ENCODE results near the gene CD44.

The CD44 gene

DNA sequence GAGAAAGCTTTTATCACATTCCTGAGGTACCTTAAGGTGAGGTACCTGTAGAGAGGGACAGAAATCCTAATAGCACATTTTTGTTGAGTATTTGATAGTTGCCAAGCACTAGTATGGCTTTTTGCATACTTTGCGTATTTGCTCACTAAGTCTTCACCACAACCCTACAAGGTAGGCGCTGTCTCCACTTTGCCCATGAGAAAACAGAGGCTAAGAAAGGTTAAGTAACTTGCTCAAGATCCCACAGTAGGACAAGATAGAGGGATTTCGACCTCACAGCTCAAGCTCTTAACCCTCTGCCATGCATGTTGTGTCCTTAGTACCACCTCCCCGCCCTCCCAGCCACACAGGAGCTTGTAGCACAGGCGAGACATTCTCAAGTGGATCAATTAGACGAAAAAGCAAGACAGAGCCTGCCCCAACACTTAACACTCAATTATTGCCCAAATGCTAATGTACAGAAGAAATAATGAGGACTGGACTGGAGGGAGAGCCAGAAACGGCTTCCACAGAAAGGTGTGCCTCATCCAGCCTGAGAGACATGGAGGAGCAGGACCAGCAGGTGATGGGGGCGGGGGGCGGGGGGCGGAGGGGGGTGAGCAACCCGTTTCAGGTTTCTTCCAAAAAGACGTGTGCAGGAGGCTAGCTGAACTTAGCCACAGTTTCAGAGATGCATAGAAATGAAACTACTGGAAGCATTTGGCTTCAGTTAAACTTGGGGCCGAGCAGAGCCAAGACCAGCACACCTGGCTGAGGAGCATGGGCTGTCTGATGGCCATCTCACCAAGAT is 26.7 kb upstream of the CD44 start:
- no peak for DNase-seq (ENCODE audit: low read depth, low spot score)

DNA sequence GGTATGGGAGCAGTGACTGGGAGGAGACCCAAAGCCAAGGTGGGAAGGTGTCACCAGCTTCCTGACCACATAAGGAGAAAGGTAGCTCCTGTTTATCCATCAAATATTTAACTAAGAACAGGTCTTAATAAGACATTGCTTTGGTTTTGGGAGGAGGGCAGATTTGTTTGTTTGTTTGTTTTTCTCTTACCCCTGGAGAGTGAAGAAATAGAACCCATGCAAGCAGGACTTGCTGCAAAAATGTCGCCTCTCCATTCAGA is 26.2 kb upstream of the CD44 start:
- DNase-seq (ENCODE audit: low read depth, low spot score), result no peak

DNA sequence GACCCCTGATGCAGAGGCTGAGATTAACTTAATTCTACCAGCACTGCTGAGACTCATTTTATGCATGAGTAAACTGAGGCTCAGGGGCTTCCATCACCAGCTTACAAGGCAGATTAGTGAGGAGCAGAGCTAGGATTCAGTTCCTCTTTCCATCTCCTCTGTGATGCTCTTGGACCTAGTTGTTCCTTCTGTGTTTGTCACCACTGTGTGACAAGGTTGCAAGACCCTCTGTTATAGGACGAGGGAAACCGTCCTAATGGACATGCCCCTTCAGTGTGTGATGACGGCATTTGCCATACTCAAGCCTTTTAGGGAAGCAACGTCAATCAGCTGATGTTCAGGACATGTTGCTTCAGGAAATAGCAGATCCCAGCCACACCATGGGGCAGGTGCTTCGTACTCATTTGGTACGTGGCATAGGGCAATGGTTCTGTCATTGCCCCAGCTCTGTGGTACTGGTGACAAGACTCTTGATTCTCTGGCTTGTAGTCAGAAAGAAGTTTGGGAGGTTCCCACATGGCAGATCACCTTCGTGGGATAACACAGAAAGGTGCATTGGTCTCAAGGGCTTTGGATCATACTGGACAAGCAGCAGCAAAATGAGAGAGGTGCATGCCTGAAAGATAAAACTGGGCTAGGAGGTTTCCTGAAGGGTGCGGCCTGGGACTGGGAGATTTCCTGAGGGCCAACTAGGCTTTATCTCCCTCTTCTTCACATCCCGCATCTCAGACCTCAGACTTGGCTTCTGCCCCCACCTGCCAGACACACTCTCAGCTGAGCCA is 23.9 kb upstream of the CD44 start:
- no peak for DNase-seq (ENCODE audit: low read depth, low spot score)

DNA sequence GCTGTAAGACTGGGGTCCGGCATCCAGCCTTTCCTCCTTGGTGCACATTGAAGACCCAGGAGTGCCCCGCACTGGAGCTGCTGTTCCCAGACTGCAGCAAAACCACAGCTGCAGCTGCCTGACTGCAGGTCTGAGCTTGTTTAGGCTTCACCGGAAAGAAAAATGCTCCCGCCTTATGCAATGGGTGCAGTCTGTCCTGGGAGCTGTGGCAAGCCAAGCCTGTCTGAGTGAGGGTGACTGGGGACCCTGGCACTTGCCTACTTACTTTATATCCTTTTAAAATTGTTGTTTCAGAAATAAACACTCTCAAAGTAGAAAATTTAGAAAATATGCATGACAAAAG is 23.3 kb upstream of the CD44 start:
- no peak for DNase-seq (ENCODE audit: low read depth, low spot score)

DNA sequence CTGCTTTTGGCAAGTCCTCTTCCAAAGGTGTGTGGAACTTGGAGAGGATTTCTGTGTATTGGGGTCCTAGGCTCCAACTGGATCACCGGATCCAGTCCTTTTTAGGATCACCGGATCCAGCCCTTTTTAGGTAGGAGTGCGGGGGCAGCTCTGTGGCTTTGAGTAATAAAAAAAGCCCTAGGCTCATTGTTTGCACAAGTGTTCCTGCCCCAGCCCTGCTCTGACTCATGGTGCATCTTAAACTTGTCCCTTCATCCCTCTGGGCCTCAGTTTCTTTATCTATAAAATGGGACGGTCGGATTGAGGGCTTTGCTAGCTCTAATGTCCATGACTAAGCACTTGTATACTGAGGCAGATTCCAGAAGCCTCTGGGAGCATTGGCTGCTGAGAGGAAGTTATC is 22.7 kb upstream of the CD44 start:
- no peak for DNase-seq (ENCODE audit: low read depth, low spot score)

DNA sequence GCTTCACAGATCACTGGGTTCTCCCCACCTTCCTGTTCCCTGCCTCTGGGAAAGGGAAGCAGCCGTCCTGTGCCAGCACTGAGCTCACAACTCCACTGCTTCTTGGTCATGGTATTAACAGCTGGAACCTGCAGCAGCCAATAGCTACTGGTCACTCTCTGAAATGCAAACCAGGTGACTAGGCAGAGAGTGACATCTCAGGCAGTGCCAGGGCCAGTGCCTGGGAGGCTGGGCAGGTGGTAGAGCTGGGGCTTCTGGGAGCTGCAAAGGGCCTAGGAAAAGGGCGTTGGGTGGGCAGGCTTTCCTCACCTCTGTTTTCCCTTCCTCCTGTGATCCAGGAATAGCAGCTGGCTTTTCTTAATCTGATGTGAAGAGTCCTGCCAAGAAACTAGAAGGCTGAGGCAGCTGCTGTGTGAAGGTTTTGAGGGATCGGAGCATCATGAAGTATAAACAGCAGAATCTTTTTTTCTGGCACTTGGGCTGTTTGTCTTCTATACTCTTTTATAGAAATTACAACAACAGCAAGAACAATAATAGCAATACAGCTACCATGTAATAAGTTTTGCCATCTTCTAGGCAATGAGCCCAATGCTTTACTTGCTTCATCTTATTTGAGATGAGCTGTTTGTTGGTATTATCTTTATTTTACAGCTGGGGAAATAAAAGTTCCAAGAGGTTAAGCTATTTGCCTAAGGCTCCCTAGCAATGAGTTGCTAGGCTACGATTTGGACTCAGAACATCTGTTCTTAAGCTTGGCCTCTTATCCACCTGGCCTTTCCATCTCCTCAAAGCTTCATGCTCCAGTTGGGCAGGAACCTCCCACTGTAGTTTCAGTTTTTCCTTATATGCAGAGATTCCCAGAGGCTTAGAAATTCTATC is 22.0 kb upstream of the CD44 start:
- no peak for DNase-seq (ENCODE audit: low read depth, low spot score)

DNA sequence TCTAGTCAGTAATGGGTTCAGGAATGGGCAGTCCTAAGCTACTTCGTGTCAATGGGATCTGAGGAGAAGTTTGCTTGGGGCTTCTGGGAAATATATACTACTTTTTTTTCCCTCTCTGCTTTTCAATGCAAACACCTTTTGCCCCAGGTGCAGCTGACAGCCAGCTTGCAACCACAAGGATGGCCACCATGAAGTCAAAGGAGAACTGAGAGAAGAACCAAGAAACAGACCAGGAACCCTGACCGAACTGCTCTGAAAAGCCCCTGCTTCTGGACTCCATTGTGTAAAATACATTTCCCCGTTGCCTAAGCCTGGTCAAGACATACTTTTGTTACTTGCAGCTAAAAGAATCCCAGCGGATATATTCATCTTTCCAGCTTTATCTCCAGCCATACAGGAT is 20.1 kb upstream of the CD44 start:
- DNase-seq (ENCODE audit: low read depth, low spot score), result no peak

DNA sequence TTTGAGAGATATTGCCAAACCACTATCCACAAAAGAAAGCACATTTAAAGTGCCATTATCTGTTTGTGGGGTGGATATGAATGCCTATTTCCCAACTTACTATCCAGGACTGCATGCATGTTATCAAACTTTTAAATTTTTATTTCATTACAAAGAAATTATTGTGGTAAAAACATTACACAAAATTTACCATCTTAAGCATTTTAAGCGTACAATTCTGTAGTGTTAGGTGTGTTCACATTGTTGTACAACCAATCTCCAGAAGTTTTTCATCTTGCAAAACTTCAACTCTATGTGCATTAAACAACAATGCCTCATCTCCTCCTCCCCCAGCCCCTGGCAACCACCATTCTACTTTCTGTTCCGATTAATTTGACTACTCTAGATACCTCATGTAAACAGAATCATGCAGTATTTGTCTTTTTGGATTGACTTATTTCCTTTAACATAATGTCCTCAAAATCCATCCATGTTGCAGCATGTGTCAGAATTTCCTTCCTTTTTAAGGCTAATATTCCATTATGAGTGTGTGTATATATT is 17.6 kb upstream of the CD44 start:
- no peak for DNase-seq (ENCODE audit: low read depth, low spot score)

DNA sequence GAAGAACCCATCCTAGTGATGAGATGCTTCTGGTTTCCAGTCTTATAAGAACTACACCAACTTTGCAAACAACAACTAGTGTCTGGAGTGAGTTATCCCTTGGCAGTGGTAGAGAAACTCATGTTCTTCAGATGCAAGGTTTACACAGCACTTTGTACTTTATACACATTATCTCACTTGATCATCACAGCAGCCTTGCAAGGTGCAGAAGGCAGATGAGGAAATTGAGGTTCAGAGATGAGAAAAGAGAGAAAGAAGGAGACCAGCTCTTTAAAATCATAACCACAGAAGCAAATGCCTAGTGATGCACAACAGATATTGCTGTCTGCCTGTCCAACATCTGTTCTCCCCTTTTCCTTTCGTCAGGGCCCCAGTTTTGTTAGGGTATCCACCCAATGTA is 16.7 kb upstream of the CD44 start:
- no peak for DNase-seq (ENCODE audit: low read depth, low spot score)

DNA sequence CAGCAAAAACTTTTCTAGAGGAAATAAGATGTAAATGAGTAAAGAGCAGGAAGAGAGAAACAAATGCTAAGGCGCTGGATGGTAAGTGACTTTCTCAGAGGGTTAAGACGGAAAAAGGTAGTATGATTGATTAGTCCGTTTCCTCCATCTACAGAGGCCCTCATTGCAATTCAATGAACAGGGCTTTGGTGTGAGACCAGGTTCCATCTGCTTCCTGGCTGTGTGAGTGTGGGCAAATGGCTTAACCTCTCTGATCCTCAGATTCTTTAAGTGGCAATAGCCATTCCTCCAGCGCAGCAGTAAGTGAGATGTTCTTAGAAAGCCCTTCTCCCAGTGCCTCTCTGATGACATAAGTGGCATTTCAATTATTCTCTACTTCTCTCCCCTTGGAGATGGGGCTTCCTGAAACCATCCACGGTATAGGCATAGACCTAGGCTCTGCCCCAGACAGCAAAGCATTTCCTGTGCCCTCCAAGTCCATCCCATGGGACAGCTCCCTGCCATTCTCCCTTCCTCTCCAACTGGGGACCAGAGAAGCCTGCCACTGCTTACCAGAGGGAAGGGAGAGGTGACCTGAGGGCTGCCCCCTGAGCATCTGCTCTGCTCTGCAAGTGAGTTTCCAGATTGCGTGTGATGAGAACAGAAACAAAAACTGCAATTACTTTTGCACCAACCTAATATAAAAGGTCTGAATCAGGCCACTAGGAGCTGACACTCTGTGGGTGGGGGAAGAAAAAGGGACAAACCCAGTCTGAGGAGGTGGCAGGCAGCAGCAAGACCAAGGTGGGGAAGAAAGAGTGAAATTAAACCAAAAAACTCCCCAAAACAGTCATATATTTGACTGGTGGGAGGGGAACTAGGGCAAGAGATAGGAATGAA is 12.7 kb upstream of the CD44 start:
- DNase-seq (ENCODE audit: low read depth, low spot score), result no peak

DNA sequence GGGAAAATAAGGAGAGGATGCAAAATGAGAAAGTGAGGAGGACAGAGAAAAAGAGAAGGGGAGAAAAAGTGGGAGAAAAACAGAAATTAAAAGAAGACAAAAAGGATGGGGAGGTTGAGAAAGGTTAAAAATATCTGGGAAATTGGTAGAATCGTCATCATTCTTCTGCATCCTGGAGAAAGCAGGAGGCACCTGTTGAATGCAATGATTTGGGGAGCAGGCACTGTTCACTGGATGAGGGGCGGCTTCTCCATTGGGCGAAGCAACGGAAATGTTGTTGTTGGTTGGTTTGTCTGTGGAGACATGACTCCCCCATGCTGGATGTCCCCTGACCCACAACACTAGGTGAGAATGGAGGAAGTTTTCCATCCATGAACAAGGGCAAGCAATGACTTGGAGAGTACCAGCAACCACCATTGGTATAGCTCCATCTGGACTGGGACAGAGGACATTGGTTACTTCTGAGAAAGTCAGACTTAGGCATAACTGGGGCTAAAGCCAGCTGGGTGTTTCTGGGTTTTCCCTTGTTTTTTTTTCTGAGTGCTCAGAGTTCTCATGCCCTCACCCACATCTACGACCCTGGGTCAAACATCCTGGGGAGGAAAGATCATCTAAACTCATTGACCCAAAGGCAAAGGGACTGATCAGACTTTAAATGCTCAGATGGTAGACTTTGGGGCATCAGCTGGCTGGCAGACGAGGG is 11.9 kb upstream of the CD44 start:
- no peak for DNase-seq (ENCODE audit: low read depth, low spot score)

DNA sequence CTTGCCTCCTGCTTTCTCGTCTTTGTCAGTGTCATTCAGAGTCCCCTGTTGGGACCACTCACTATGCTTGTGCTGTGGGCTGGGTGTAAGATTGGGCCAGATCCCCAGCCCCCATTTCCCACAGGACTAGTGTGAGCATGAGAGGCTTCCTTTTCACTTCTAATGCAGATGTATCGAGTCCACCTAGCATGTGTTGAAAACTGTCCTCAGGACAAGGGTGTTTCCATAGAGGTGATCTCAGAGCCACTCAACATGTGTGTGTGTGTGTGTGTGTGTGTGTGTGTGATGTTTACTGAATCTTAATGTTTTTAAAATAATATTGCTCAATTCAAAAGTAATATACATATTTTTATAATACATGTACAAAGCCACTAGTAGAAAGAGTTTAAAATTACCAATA is 11.4 kb upstream of the CD44 start:
- DNase-seq (ENCODE audit: low read depth, low spot score), result no peak

DNA sequence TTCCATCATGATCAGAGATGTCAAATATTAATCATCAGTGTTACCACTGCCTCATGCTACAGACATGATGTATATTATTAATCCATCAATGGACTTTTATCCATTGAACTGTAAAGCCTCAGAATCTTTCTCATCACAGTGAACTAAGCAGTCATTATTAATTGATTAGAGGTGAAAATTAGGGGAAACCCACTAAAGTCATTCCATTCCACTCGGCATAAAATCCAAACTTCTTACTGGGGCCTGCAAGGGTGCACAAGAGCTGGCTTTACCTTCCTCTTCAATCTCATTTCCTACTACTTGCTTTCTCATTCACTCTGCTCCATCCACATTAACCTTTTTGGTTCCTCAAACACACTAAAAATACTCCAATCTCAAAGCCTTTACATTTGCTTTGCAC is 7.9 kb upstream of the CD44 start:
- no peak for DNase-seq (ENCODE audit: low read depth, low spot score)

DNA sequence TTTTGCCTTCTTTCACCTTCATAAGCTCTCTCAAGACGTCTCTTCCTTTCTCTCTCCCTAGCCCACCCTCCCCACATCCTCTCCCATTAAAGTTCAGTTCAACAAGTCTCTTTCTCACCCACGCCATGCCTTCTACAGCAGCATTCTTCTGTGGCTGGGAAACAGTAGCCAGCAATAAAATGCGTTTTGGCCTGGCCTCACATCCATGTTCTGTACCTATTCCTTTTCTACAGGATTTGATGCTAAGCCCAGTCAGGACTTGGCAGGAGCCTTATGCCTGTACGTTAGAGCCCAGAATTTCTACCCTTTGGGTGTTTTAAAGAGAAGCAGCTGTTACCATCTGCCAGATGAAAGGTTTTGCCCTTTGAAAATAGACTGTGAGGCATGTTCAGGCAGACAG is 7.1 kb upstream of the CD44 start:
- no peak for DNase-seq (ENCODE audit: low read depth, low spot score)

DNA sequence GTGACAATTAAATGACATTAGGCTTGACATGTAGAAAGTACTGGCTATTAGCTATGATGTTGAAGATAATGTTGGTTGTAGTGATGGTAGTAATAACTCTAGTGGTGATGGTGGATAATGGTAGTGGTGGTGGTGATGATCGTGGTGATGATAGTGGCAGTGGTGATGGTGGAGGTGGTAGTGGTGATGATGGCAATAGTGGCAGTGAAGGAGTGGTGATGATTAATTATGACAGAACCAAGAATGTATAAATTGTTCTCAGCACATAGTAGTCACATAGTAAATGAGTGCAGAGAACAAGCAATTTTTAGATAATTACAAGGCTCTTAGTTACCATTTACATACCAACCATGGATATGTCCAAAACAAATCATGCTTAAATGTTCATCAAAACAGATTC is 5.3 kb upstream of the CD44 start:
- no peak for DNase-seq (ENCODE audit: low read depth, low spot score)

DNA sequence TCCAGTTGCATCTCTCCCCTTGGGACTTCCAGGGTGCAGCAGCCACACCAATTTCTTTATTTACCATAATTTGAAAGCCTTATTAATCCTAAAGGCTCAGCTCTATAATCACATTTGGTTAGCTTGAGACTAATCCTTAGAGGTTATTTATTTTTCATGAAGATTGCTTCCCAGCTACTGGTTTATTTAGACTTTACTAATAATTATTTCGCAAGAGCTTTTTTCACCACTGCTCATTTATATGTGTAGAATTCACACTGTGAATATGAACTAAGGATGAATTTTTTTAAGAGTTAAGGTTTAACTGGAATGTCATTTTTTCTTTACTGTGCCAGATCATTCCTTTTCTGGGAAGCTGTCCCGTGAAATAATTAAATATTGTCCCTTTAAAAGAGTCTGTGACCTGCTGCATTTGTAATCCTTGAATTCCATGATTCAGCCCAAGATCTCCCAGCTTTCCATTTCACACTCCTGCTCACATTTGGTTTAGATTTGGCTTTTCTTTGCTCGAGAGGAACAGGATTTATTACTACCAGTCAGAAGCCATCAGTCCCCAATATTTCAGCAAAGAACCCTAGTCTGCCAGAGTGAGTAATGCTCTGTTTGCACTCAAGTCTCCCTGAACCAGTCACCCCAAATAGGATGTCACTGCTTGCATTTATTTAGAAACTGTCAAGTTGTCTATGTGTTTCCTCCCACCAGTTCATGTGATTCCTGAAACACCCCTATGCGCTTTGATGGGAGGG is 4.4 kb upstream of the CD44 start:
- no peak for DNase-seq (ENCODE audit: low read depth, low spot score)

DNA sequence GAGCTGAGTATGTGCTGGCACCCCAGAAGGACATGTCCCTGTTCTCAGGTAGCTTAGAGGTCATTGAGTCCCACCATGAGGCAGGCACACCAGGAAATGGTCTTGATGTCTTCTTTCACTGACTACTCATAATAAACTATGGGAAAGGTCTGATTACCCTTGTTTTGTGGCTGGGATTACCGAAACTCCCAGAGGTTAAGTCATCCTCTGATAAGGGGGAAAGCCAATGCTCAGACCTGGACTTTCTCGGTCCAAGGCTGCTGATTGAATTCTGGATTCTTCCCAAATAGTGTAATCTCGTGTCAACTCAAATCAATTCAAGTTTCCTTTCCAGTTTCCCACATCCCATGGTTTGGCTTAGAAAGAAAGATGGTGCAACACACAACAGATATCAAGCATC is 3.7 kb upstream of the CD44 start:
- no peak for DNase-seq (ENCODE audit: low read depth, low spot score)

DNA sequence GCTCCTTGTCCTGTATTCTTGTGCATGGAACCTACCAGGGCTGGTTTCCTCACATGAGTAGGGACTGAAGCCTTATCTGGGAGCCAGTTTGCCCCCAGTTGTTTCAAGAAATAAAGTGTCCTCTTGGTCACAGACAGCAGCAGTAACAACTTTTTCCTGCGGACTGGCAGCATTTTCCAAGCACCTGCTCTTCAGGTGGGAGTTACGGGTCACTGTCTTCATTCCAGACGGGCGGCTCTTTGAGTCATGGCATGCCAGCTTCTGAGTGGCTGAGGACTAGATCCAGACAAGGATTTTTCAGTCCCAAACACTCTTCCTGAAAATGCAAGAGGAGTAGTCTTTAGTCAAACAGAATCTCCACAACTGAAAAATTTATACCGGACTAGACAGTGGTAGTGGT is 2.7 kb upstream of the CD44 start:
- DNase-seq (ENCODE audit: low read depth, low spot score), result no peak

DNA sequence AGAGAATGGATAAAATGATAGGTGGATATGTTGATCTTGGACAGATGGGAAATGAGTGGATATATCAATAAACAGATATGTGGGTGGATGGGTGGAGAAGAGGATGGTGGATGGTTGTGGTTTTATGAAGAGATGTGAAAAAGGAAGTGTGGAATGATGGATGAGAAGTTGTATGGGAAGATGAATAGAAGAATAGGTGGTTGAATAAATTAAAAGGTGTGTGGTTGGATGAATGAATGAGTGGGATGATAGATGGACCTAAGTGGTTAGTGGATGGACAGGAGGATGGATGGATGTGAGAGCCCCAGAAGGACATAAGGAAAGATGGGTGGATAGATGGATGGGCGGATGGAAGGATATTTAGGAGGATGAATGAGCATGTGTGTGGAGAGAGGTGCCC is 913 bp upstream of the CD44 start:
- DNase-seq (ENCODE audit: low read depth, low spot score), result no peak

DNA sequence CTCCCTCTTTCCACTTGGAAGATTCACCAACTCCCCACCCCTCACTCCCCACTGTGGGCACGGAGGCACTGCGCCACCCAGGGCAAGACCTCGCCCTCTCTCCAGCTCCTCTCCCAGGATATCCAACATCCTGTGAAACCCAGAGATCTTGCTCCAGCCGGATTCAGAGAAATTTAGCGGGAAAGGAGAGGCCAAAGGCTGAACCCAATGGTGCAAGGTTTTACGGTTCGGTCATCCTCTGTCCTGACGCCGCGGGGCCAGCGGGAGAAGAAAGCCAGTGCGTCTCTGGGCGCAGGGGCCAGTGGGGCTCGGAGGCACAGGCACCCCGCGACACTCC is 397 bp upstream of the CD44 start:
- no peak for DNase-seq (ENCODE audit: low read depth, low spot score)
